Neural cell (in vitro differentiated cells): ENCODE data around the gene COL19A1.

Source experiments
- CTCF ChIP-seq: fragments of 450-650 bp; IDR thresholded peaks from 2 replicates; pipeline ENCODE4 v1.5.1; 2014; ENCODE audit warnings: antibody characterized with exemption, mild to moderate bottlenecking, moderate library complexity; ENCODE audit not compliant: poor library complexity, severe bottlenecking
- EP300 ChIP-seq: fragments of 450-650 bp; conservative IDR thresholded peaks from 2 replicates; pipeline ENCODE4 v1.6.1; 2014; ENCODE audit warnings: antibody characterized with exemption, mild to moderate bottlenecking, moderate library complexity; ENCODE audit not compliant: poor library complexity, severe bottlenecking
- EZH2 ChIP-seq: fragments of 200-600, 300-800 bp; shearing (Covaris generic), sonication (generic); IDR thresholded peaks from 2 replicates; pipeline ENCODE4 v1.6.1; 2014; ENCODE audit warnings: antibody characterized with exemption, low read length, borderline replicate concordance, mild to moderate bottlenecking; ENCODE audit not compliant: insufficient read depth, poor library complexity, severe bottlenecking
- TAF1 ChIP-seq: IDR thresholded peaks from 2 replicates; pipeline ENCODE4 v1.6.1; 2012; ENCODE audit warnings: low read depth

- TF ChIP-seq EZH2 (no peak), CTCF (no peak), TAF1 (no peak), EP300 (no peak)
These were observed 379.8 kb downstream of the COL19A1 start for GRCh38 chr6:70246118-70246517.
